Cardiac muscle cell (in vitro differentiated cells and primary cell): ENCODE results near the gene APLN. TPM values are rescaled to one million over a fixed set of nuclear protein-coding genes. Genes with fewer than 3 reads are reported as not detected.
A peak's percentile ranks its signal among the peaks of the same experiment; 100 is the strongest.

Experiments used
- DNase-seq, 2 donors: peaks; one replicate each; pipeline versions ENCODE4 v3.0.0 to v3.0.0-alpha.2; 2010 to 2017; ENCODE audit warnings: low read depth in 1 of 2, low spot score in 1 of 2
- H3K27ac ChIP-seq: fragments of 200-600 bp; sonication (generic); 2 replicates; pipeline ENCODE4 v1.5.1; 2016
- H3K27me3 ChIP-seq: fragments of 200-600 bp; sonication (generic); 2 replicates; pipeline ENCODE4 v1.6.0; 2016; ENCODE audit warnings: control low read depth
- H3K36me3 ChIP-seq: fragments of 200-600 bp; sonication (generic); 2 replicates; pipeline ENCODE4 v1.5.1; 2016; ENCODE audit warnings: control low read depth
- H3K4me1 ChIP-seq: fragments of 200-600 bp; sonication (generic); 2 replicates; pipeline ENCODE4 v1.8.1; 2017; ENCODE audit warnings: low read depth, mild to moderate bottlenecking, mixed run types
- H3K4me3 ChIP-seq: fragments of 200-600 bp; sonication (generic); 2 replicates; pipeline ENCODE4 v1.5.1; 2016; ENCODE audit warnings: mild to moderate bottlenecking
- H3K9me3 ChIP-seq: fragments of 200-600 bp; sonication (generic); 2 replicates; pipeline ENCODE4 v1.5.1; 2017; ENCODE audit warnings: low read depth, mild to moderate bottlenecking, control low read depth
- polyA plus RNA-seq: library from polyadenylated mRNA; unstranded; fragments of >200 nt; fragmentation: Nextera tagmentation; extraction: Ambion mirVana; gene quantifications from 2 replicates; pipeline ENCODE4 v1.2.1, GENCODE V29; 2016
- total RNA-seq: library from RNA; depleted of rRNA; stranded (reverse); fragments of >200 nt; gene quantifications from 2 replicates; pipeline ENCODE4 v1.2.3, GENCODE V29; 2016
- TF ChIP-seq, protein P1 (sequence below): IDR thresholded peaks from 2 replicates; pipeline ENCODE4 v1.5.1; 2012; ENCODE audit warnings: low read depth, mild to moderate bottlenecking, low read length

APLN gene
- total and polyA plus RNA-seq, 2 experiments from 2014 or later, result 0.45 to 1.1 TPM

DNA sequence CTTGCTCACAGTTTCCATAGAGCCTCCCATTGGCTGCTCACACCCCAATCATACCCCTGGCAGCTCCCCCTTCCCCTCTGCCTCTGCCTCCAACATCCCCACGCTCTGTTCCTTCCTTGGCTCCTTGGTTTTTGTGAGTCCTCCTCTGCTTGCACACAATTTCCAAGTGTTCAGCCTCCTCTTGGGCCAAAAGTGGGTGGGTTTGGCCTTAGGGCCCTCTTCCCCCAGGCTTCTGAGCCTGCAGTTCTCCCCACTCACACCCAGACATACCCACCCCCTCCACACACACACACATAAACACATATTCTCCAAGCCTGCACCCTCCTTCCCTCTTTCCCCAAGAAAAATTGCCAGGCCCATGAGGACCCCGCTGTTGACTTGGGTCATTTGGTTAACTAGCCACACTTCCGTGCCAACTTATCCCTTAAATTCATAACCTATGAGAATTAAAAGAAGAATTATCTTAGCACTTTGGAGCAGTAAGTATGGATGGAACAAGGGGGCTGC lies 4.5 kb downstream of the APLN start:
- H3K9me3 ChIP-seq, result no peaks in the 10 kb centered on the region
- no peak overlapping the region for H3K4me3 ChIP-seq
- DNase-seq, result no peak
- TF ChIP-seq, protein P1, sequence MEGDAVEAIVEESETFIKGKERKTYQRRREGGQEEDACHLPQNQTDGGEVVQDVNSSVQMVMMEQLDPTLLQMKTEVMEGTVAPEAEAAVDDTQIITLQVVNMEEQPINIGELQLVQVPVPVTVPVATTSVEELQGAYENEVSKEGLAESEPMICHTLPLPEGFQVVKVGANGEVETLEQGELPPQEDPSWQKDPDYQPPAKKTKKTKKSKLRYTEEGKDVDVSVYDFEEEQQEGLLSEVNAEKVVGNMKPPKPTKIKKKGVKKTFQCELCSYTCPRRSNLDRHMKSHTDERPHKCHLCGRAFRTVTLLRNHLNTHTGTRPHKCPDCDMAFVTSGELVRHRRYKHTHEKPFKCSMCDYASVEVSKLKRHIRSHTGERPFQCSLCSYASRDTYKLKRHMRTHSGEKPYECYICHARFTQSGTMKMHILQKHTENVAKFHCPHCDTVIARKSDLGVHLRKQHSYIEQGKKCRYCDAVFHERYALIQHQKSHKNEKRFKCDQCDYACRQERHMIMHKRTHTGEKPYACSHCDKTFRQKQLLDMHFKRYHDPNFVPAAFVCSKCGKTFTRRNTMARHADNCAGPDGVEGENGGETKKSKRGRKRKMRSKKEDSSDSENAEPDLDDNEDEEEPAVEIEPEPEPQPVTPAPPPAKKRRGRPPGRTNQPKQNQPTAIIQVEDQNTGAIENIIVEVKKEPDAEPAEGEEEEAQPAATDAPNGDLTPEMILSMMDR, result no peak
- peaks cover 42% of the 10 kb centered on the region for H3K27me3 ChIP-seq
- H3K4me1 ChIP-seq, result no peaks in the 10 kb centered on the region
- no peaks in the 10 kb centered on the region for H3K36me3 ChIP-seq
- H3K27ac ChIP-seq, result no peak overlapping the region

DNA sequence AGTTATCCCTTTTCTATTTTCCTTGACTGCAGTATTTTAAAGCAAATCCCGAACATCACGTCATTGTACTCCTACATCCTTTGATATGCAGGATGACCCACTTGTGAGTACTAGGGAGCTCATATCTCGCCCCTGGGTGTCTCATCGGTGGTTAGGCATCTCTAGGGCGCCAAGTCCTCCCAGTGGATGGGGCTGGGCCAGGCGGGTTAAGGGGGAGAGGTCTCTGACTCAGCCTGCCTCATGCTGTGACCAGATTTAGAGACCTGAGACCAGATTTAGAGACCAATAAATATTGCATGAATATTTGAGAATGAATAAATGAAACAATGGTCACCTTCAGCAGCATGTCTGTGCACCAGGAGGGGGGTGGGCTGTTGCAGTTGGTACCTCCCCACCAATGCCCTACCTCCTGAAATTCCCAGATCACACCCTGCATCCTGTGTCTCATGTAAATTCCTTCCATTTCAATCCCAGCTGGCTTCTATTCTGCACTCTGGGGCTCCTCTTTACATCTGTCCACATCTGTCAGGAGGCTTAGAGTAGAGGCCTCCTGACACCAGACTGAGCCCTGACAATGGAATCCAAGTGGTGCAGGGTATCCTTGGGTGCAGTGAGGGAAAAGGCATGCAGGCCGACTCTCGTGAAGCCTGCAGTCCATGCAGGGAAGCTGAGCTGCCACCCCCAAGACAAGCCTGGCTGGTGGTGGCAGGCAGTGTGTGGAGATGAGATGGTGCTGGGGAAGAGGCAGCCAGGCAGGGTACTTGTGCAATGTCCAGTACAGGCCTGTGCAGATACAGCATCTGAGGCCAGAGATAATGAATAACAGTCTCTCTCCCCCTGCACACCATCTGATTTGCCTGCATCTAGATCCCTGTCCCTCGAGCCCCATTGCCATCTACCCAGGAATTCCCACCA lies 5.2 kb downstream of the APLN start:
- H3K27me3 ChIP-seq, result peaks cover 37% of the 10 kb centered on the region
- H3K4me1 ChIP-seq, result no peaks in the 10 kb centered on the region
- H3K4me3 ChIP-seq, result no peak overlapping the region
- TF ChIP-seq, protein P1, result no peak
- peak in 1 of 2 donors; percentile 37 for DNase-seq
- H3K27ac ChIP-seq, result no peak overlapping the region
- H3K36me3 ChIP-seq, result no peaks in the 10 kb centered on the region
- no peaks in the 10 kb centered on the region for H3K9me3 ChIP-seq

DNA sequence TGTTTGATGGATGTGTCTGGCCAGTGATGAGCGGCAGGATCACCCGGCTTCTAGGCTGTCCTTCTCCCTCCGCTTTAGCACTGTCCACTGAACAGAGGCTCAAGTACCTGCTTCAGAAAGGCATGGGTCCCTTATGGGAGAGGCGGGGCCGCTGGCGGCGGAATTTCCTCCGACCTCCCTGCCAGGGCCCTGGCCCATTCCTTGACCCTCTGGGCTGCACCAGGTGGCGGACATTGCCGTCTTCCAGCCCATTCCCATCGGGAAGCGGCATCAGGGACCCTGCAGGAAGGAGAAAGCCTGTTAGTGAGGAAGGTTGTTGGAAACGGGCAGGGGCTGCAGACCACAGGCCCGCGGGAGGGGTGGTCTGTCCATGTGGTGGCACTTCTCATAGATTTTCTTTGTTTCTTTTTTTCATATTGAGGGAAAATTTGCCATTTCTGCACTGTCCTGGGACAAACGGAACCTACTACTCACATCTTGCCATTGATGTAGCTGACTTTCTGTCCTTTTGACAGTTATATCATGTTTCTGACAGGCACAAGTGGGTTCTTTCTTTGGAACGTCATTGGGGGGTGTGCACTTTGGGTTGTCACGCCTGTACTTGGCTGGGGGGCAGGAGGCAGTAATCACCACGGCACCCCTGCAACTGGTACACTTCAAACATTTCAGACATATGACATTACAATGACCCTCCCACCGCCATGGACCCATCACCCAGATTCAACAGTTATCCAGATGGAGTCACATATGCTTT lies 6.1 kb downstream of the APLN start:
- H3K27me3 ChIP-seq, result peaks cover 31% of the 10 kb centered on the region
- DNase-seq, result no peak

DNA sequence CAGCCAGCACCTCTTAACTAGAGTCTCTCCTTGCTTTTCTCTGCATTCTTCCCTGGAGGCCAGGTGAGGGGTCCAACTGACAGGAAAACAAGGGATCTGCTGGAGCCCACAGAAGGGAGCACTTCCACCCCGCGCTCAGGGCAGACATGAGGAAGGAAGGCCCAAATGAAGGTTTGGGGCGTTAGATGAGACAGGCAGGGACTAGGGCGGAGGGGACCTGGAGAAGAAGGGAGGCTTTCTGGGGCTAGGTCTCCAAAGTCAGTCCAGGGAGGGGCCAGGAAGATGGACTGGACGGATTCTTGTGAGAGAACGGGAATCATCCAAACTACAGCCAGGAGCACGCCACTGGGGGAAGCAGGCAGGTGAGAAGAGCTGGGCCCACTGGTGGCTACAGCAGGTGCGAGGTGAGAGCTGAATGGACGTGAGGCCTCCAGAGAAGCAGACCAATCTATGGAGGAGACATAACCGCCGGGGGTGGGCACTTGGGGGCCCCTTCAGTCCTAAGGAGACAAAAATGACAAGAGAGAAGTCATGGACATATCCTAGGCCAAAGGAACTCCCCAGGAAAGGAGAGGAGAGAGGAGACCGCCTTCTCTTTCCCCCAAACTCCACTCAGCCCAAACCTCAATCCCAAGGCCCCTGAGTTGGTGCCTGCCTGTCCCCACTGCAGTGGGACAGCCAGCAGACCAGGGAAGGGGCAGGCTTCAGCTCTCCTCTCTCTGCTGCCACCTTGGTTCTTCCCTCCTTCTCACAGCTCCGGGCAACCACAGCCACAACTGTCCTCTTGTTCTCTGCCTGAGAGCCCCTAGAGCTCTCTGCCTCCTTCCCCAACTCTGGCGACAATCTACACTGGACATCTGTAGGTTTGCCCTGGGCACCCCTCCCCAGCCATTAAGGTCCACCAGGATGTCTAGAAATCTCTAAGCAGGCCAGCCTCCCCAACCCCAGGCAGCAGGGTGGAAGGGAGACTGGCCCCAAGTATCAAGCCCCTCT lies 7.0 kb downstream of the APLN start:
- H3K4me3 ChIP-seq, result no peak overlapping the region
- no peak overlapping the region for H3K27ac ChIP-seq
- no peak for DNase-seq
- H3K9me3 ChIP-seq, result no peaks in the 10 kb centered on the region
- H3K36me3 ChIP-seq, result no peaks in the 10 kb centered on the region
- H3K27me3 ChIP-seq, result peaks cover 22% of the 10 kb centered on the region
- TF ChIP-seq, protein P1, result no peak
- H3K4me1 ChIP-seq, result no peaks in the 10 kb centered on the region

More for the DNA sequence above, 6.1 kb downstream of the APLN start:
- H3K4me1 ChIP-seq, result no peaks in the 10 kb centered on the region
- no peaks in the 10 kb centered on the region for H3K36me3 ChIP-seq
- no peak overlapping the region for H3K4me3 ChIP-seq
- H3K27ac ChIP-seq, result no peak overlapping the region
- TF ChIP-seq, protein P1, result no peak
- H3K9me3 ChIP-seq, result no peaks in the 10 kb centered on the region
